H1 (cell line): Measurements from ENCODE around the gene DAW1. TPM values are rescaled to one million over a fixed set of nuclear protein-coding genes. Genes with fewer than 3 reads are reported as not detected.

Source experiments
- HDAC2 ChIP-seq, 2 experiments: fragments of 300-600 bp in 1 of 2; sonication (generic) in 1 of 2; IDR thresholded peaks; 2 replicates each; pipeline ENCODE4 v1.6.1; 2011 to 2012; ENCODE audit warnings: low read depth in 2 of 2, low read length in 2 of 2, mild to moderate bottlenecking in 2 of 2, moderate library complexity in 2 of 2, borderline replicate concordance in 1 of 2, inconsistent platforms in 1 of 2
- POLR2A ChIP-seq, 2 experiments: IDR thresholded peaks; 1 replicate in 1 of 2; 2 replicates in 1 of 2; pipeline ENCODE4 v1.6.1; 2011; ENCODE audit warnings: low read depth in 2 of 2, low read length in 2 of 2, mild to moderate bottlenecking in 2 of 2; ENCODE audit errors: control extremely low read depth in 1 of 2
- POLR2AphosphoS5 ChIP-seq: IDR thresholded peaks from 2 replicates; pipeline ENCODE4 v1.6.1; 2011; ENCODE audit warnings: low read depth, low read length
- SAP30 ChIP-seq: fragments of 300-600 bp; sonication (generic); IDR thresholded peaks from 2 replicates; pipeline ENCODE4 v1.7.1; 2012; ENCODE audit warnings: low read length, moderate library complexity, mild to moderate bottlenecking, inconsistent platforms; ENCODE audit not compliant: insufficient read depth, insufficient replicate concordance
- polyA plus RNA-seq, 7 experiments: library from polyadenylated mRNA; depleted of rRNA in 3 of 7; stranded (reverse) in 5 of 7; unstranded in 2 of 7; fragments of >200 nt in 5 of 7; fragments of 200-250 nt in 2 of 7; gene quantifications; 1 replicate in 5 of 7; 2 replicates in 1 of 7; 4 replicates in 1 of 7; pipeline versions ENCODE4 v1.2.1 to v1.2.3, GENCODE V29; 2011 to 2013; ENCODE audit warnings: missing spikeins in 2 of 7, mixed read lengths in 2 of 7
- total RNA-seq: library from RNA; stranded (reverse); fragmentation: NEBNext Ultra II Directional; extraction: Animal tissue kit (Norgen Biotek cat#: 25700); gene quantifications from 2 replicates; pipeline ENCODE4 v1.2.1, GENCODE V29; 2021
- TF ChIP-seq, protein P1 (sequence below): fragments of 300-600 bp; sonication (generic); IDR thresholded peaks from 2 replicates; pipeline ENCODE4 v1.7.1; 2012; ENCODE audit warnings: low read length, moderate library complexity, mild to moderate bottlenecking, inconsistent platforms; ENCODE audit not compliant: insufficient replicate concordance
- TF ChIP-seq, protein P2 (sequence below), 3 experiments: IDR thresholded peaks; 1 replicate in 2 of 3; 2 replicates in 1 of 3; pipeline versions ENCODE4 v1.5.1 to v1.6.1; 2011; ENCODE audit warnings: low read length in 3 of 3, mild to moderate bottlenecking in 3 of 3, inconsistent platforms in 2 of 3, low read depth in 1 of 3, moderate library complexity in 1 of 3; ENCODE audit not compliant: insufficient read depth in 1 of 3; ENCODE audit errors: control extremely low read depth in 1 of 3

DAW1 gene
- total and polyA plus RNA-seq, 2 of the 8 experiments (the other 6 are each of a cell fraction or from before 2014, with no cell fraction given): 0.44 to 1.4 TPM

DNA sequence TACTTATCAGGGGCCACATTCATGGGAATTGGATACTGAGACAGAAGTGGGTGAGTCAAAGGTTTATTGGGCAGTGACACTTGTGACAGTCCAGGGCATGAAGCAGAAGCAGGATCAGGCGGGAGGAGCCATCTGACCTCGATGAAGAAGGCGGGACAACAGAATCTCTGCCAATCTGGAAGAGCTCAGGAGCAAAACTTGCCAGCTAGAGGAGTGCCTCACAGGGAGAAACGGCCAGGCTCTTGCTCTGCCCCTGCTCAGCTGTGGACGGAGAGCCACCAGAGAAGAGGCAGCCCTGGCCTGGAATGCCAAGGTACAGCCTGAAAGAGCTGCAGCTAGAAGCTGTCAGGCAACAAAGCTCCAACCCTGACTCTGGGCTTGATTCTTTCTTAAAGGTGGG, 16.9 kb downstream of the DAW1 start (continued):
- TF ChIP-seq, protein P1, sequence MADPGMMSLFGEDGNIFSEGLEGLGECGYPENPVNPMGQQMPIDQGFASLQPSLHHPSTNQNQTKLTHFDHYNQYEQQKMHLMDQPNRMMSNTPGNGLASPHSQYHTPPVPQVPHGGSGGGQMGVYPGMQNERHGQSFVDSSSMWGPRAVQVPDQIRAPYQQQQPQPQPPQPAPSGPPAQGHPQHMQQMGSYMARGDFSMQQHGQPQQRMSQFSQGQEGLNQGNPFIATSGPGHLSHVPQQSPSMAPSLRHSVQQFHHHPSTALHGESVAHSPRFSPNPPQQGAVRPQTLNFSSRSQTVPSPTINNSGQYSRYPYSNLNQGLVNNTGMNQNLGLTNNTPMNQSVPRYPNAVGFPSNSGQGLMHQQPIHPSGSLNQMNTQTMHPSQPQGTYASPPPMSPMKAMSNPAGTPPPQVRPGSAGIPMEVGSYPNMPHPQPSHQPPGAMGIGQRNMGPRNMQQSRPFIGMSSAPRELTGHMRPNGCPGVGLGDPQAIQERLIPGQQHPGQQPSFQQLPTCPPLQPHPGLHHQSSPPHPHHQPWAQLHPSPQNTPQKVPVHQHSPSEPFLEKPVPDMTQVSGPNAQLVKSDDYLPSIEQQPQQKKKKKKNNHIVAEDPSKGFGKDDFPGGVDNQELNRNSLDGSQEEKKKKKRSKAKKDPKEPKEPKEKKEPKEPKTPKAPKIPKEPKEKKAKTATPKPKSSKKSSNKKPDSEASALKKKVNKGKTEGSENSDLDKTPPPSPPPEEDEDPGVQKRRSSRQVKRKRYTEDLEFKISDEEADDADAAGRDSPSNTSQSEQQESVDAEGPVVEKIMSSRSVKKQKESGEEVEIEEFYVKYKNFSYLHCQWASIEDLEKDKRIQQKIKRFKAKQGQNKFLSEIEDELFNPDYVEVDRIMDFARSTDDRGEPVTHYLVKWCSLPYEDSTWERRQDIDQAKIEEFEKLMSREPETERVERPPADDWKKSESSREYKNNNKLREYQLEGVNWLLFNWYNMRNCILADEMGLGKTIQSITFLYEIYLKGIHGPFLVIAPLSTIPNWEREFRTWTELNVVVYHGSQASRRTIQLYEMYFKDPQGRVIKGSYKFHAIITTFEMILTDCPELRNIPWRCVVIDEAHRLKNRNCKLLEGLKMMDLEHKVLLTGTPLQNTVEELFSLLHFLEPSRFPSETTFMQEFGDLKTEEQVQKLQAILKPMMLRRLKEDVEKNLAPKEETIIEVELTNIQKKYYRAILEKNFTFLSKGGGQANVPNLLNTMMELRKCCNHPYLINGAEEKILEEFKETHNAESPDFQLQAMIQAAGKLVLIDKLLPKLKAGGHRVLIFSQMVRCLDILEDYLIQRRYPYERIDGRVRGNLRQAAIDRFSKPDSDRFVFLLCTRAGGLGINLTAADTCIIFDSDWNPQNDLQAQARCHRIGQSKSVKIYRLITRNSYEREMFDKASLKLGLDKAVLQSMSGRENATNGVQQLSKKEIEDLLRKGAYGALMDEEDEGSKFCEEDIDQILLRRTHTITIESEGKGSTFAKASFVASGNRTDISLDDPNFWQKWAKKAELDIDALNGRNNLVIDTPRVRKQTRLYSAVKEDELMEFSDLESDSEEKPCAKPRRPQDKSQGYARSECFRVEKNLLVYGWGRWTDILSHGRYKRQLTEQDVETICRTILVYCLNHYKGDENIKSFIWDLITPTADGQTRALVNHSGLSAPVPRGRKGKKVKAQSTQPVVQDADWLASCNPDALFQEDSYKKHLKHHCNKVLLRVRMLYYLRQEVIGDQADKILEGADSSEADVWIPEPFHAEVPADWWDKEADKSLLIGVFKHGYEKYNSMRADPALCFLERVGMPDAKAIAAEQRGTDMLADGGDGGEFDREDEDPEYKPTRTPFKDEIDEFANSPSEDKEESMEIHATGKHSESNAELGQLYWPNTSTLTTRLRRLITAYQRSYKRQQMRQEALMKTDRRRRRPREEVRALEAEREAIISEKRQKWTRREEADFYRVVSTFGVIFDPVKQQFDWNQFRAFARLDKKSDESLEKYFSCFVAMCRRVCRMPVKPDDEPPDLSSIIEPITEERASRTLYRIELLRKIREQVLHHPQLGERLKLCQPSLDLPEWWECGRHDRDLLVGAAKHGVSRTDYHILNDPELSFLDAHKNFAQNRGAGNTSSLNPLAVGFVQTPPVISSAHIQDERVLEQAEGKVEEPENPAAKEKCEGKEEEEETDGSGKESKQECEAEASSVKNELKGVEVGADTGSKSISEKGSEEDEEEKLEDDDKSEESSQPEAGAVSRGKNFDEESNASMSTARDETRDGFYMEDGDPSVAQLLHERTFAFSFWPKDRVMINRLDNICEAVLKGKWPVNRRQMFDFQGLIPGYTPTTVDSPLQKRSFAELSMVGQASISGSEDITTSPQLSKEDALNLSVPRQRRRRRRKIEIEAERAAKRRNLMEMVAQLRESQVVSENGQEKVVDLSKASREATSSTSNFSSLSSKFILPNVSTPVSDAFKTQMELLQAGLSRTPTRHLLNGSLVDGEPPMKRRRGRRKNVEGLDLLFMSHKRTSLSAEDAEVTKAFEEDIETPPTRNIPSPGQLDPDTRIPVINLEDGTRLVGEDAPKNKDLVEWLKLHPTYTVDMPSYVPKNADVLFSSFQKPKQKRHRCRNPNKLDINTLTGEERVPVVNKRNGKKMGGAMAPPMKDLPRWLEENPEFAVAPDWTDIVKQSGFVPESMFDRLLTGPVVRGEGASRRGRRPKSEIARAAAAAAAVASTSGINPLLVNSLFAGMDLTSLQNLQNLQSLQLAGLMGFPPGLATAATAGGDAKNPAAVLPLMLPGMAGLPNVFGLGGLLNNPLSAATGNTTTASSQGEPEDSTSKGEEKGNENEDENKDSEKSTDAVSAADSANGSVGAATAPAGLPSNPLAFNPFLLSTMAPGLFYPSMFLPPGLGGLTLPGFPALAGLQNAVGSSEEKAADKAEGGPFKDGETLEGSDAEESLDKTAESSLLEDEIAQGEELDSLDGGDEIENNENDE: no peak
- TF ChIP-seq POLR2AphosphoS5: no peak
- TF ChIP-seq HDAC2 (IDR thresholded peaks at IDR 0.05; ENCODE audit: borderline replicate concordance in 1 of 2, low read depth in 2 of 2, low read length in 2 of 2): no peak
- TF ChIP-seq, protein P2, sequence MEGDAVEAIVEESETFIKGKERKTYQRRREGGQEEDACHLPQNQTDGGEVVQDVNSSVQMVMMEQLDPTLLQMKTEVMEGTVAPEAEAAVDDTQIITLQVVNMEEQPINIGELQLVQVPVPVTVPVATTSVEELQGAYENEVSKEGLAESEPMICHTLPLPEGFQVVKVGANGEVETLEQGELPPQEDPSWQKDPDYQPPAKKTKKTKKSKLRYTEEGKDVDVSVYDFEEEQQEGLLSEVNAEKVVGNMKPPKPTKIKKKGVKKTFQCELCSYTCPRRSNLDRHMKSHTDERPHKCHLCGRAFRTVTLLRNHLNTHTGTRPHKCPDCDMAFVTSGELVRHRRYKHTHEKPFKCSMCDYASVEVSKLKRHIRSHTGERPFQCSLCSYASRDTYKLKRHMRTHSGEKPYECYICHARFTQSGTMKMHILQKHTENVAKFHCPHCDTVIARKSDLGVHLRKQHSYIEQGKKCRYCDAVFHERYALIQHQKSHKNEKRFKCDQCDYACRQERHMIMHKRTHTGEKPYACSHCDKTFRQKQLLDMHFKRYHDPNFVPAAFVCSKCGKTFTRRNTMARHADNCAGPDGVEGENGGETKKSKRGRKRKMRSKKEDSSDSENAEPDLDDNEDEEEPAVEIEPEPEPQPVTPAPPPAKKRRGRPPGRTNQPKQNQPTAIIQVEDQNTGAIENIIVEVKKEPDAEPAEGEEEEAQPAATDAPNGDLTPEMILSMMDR (IDR thresholded peaks at IDR 0.05; ENCODE audit: control extremely low read depth in 1 of 3, insufficient read depth in 1 of 3, low read depth in 1 of 3, low read length in 3 of 3): no peak
- no peak for TF ChIP-seq SAP30
- no peak for TF ChIP-seq POLR2A (IDR thresholded peaks at IDR 0.05; ENCODE audit: control extremely low read depth in 1 of 2, low read depth in 2 of 2, low read length in 2 of 2)
